ENCODE measurements around the gene SPPL3. TPM values are rescaled to one million over a fixed set of nuclear protein-coding genes. Genes with fewer than 3 reads are reported as not detected.

The SPPL3 gene
- total and polyA plus RNA-seq, 4 donors = 7.4 to 12.6 (median 8.7) TPM

- DNase-seq (ENCODE audit: low spot score) = no peak
- Histone ChIP-seq H3K4me3 (ENCODE audit: low read depth in 1 of 3, low read length in 3 of 3) (no peak overlapping the region), H3K9me3 (ENCODE audit: control insufficient read depth in 4 of 4, low read length in 3 of 4) (no peaks in the 10 kb centered on the region), H3K9ac (ENCODE audit: low read depth in 1 of 2, low read length in 2 of 2) (no peak overlapping the region), H3K4me1 (ENCODE audit: control insufficient read depth in 4 of 4, insufficient read depth in 4 of 4, low read length in 3 of 4) (no peaks in the 10 kb centered on the region), H3K27ac (ENCODE audit: low read depth in 1 of 2, low read length in 2 of 2) (no peak overlapping the region), H3K36me3 (ENCODE audit: control insufficient read depth in 4 of 4, insufficient read depth in 3 of 4, low read depth in 1 of 4, low read length in 3 of 4) (peaks cover 19 to 61% (median 40%) of the 10 kb centered on the region in 4 donors), H3K27me3 (ENCODE audit: control insufficient read depth in 4 of 4, insufficient read depth in 4 of 4, low read length in 3 of 4) (no peaks in the 10 kb centered on the region)
- WGBS = 92% methylated on average over 9 of the region's 9 CpGs
- TF ChIP-seq GABPA (IDR thresholded peaks at IDR 0.05 in 1 of 2, conservative IDR thresholded peaks at IDR 0.05 in 1 of 2) (no peak), MAX (IDR thresholded peaks at IDR 0.05) (no peak), FOXA1 (IDR thresholded peaks at IDR 0.05) (no peak), HNF4A (conservative IDR thresholded peaks at IDR 0.05) (no peak), ZBTB33 (IDR thresholded peaks at IDR 0.05) (no peak), EGR1 (IDR thresholded peaks at IDR 0.05; ENCODE audit: low read depth in 2 of 2) (no peak), HNF4G (IDR thresholded peaks at IDR 0.05) (no peak), SP1 (IDR thresholded peaks at IDR 0.05) (no peak), FOXA2 (IDR thresholded peaks at IDR 0.05) (no peak), TAF1 (conservative IDR thresholded peaks at IDR 0.05) (no peak), RAD21 (IDR thresholded peaks at IDR 0.05) (no peak), JUND (IDR thresholded peaks at IDR 0.05) (no peak), RXRA (IDR thresholded peaks at IDR 0.05) (no peak), CTCF (IDR thresholded peaks at IDR 0.05; ENCODE audit: low read depth, low read length, missing input control) (no peak), NR2F2 (IDR thresholded peaks at IDR 0.05) (no peak), REST (IDR thresholded peaks at IDR 0.05) (no peak), YY1 (IDR thresholded peaks at IDR 0.05) (no peak)
- TF ChIP-seq, protein P1, sequence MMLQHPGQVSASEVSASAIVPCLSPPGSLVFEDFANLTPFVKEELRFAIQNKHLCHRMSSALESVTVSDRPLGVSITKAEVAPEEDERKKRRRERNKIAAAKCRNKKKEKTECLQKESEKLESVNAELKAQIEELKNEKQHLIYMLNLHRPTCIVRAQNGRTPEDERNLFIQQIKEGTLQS (IDR thresholded peaks at IDR 0.05) = no peak
Measured at GRCh38 chr12:120764816-120765215, 139.3 kb downstream of the SPPL3 start.

Measured in liver (tissue), 9 donors.